OCI-LY1 (cell line): ENCODE results near the gene USH1C.

Experiments
- CTCF ChIP-seq: fragments of 200-600 bp; sonication (generic), shearing (Covaris generic); IDR thresholded peaks from 2 replicates; pipeline ENCODE4 v1.5.1; 2017; ENCODE audit warnings: mild to moderate bottlenecking, antibody characterized with exemption, low read length, moderate library complexity, mixed read lengths
- EZH2 ChIP-seq: fragments of 200-600 bp; sonication (generic), shearing (Covaris generic); IDR thresholded peaks from 2 replicates; pipeline ENCODE4 v1.8.0; 2017; ENCODE audit warnings: borderline replicate concordance, mixed run types, mild to moderate bottlenecking, antibody characterized with exemption, low read length, moderate library complexity, mixed read lengths

- TF ChIP-seq CTCF (no peak), EZH2 (no peak)
Measured at GRCh38 chr11:17490232-17490631, 54.0 kb downstream of the USH1C start.
